Neural cell (in vitro differentiated cells): Measurements from ENCODE around the gene OLFM1.

ENCODE experiments used
- CTCF ChIP-seq: fragments of 450-650 bp; IDR thresholded peaks from 2 replicates; pipeline ENCODE4 v1.5.1; 2014; ENCODE audit warnings: antibody characterized with exemption, mild to moderate bottlenecking, moderate library complexity; ENCODE audit not compliant: poor library complexity, severe bottlenecking
- EP300 ChIP-seq: fragments of 450-650 bp; conservative IDR thresholded peaks from 2 replicates; pipeline ENCODE4 v1.6.1; 2014; ENCODE audit warnings: antibody characterized with exemption, mild to moderate bottlenecking, moderate library complexity; ENCODE audit not compliant: poor library complexity, severe bottlenecking
- POLR2AphosphoS5 ChIP-seq: IDR thresholded peaks from 2 replicates; pipeline ENCODE4 v1.6.1; 2012

- TF ChIP-seq CTCF: no peak
- no peak for TF ChIP-seq POLR2AphosphoS5
- no peak for TF ChIP-seq EP300
Observed at GRCh38 chr9:135158564-135158937, 71.1 kb downstream of the OLFM1 start.
